ENCODE data around the gene MIEF1. TPM values are rescaled to one million over a fixed set of nuclear protein-coding genes. Genes with fewer than 3 reads are reported as not detected.

Gene MIEF1
- polyA plus RNA-seq, 1 of the 3 experiments (the other 2 are of a cell fraction) = 7.5 TPM

DNA sequence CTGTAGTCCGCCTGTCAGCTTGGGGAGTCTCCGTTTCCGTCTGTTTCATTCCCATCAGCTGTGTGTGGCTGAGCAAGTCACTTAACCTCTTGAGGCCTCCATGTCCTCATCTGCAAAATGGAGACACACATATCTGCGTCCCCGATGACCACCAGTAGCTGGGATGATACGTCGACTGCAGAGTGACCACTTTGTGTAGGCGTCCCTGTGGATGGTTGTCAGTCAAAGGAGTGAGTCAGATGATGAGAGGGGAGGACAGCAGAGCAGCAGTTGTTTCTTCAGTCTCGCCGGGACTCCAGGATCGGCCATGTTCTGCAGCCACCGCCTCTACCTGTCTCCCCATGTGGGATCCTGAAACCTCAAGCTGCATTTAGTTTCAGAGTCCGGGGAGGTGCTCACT is 25.4 kb upstream of the MIEF1 start:
- TF ChIP-seq, protein P1, sequence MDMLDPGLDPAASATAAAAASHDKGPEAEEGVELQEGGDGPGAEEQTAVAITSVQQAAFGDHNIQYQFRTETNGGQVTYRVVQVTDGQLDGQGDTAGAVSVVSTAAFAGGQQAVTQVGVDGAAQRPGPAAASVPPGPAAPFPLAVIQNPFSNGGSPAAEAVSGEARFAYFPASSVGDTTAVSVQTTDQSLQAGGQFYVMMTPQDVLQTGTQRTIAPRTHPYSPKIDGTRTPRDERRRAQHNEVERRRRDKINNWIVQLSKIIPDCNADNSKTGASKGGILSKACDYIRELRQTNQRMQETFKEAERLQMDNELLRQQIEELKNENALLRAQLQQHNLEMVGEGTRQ (IDR thresholded peaks at IDR 0.05; ENCODE audit: borderline replicate concordance, low read depth, low read length) = no peak
- TF ChIP-seq, protein P2, sequence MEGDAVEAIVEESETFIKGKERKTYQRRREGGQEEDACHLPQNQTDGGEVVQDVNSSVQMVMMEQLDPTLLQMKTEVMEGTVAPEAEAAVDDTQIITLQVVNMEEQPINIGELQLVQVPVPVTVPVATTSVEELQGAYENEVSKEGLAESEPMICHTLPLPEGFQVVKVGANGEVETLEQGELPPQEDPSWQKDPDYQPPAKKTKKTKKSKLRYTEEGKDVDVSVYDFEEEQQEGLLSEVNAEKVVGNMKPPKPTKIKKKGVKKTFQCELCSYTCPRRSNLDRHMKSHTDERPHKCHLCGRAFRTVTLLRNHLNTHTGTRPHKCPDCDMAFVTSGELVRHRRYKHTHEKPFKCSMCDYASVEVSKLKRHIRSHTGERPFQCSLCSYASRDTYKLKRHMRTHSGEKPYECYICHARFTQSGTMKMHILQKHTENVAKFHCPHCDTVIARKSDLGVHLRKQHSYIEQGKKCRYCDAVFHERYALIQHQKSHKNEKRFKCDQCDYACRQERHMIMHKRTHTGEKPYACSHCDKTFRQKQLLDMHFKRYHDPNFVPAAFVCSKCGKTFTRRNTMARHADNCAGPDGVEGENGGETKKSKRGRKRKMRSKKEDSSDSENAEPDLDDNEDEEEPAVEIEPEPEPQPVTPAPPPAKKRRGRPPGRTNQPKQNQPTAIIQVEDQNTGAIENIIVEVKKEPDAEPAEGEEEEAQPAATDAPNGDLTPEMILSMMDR (IDR thresholded peaks at IDR 0.05) = no peak
- TF ChIP-seq ELF1 (IDR thresholded peaks at IDR 0.05) (no peak), RXRA (IDR thresholded peaks at IDR 0.05; ENCODE audit: borderline replicate concordance, low read depth) (no peak), RFX5 (IDR thresholded peaks at IDR 0.05; ENCODE audit: low read length) (no peak)
- Histone ChIP-seq H3K36me3 (replicated peaks in 1 of 2; ENCODE audit: control insufficient read depth in 1 of 2, insufficient read depth in 2 of 2, low read length in 1 of 2) (no peaks in the 10 kb centered on the region), H3K27me3 (ENCODE audit: insufficient read depth) (no peaks in the 10 kb centered on the region), H3K79me2 (ENCODE audit: insufficient read depth) (no peaks in the 10 kb centered on the region), H3K4me2 (no peak overlapping the region), H3K4me1 (ENCODE audit: control insufficient read depth in 1 of 2, insufficient read depth in 2 of 2, low read depth in 1 of 2, low read length in 1 of 2) (peaks cover 6 to 33% of the 10 kb centered on the region in 2 experiments; a peak in 3 of 4 replicates), H3K4me3 (ENCODE audit: low read depth in 2 of 2, low read length in 1 of 2) (no peak overlapping the region), H3K9me3 (no peaks in the 10 kb centered on the region), H3K9ac (no peak overlapping the region), H2AFZ (ENCODE audit: low read depth) (no peak overlapping the region), H3F3A (replicated peaks; ENCODE audit: insufficient read depth) (no peaks in the 10 kb centered on the region), H4K20me1 (ENCODE audit: insufficient read depth) (no peaks in the 10 kb centered on the region), H3K27ac (ENCODE audit: low read depth in 2 of 2, low read length in 1 of 2) (no peak overlapping the region), H3K9me2 (no peaks in the 10 kb centered on the region)
- DNase-seq = no peak
- ChIA-PET POLR2A (no interaction called here), CTCF (interaction anchor here (1.1 kb wide), 1 partner anchor 17 kb away, joined by 3 read pairs; no protein-coding TSS in a partner anchor)
- WGBS (ENCODE audit: low lambda C conversion rate) = 60% methylated on average over 7 of the region's 13 CpGs

DNA sequence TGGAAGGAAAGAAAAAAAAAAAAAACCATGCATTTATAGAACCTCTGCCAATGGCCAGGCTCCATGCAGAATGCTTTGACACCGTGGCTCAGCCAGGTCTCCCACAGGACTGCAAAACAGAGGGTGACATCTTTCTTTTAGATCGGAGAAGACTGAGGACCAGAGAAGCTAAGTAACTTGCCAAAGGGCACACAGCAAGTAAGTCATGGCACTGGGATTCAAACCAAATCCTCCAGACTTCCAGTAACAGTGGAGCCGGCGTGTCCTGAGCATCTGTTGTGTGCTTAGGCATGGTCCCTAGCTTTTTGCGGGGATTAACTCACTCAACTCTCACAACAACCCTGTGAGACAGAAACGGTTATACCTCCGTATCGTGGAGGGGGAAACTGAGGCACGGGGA is 24.5 kb upstream of the MIEF1 start:
- H3K9me3 ChIP-seq = no peaks in the 10 kb centered on the region
- no peaks in the 10 kb centered on the region for H3K9me2 ChIP-seq
- POLR2A ChIA-PET = no interaction called here
- CTCF ChIA-PET = no interaction called here
- H3K9ac ChIP-seq = no peak overlapping the region
- no peak overlapping the region for H3K4me2 ChIP-seq
- no peaks in the 10 kb centered on the region for H3K36me3 ChIP-seq (replicated peaks in 1 of 2; ENCODE audit: control insufficient read depth in 1 of 2, insufficient read depth in 2 of 2, low read length in 1 of 2)
- no peak overlapping the region for H2AFZ ChIP-seq (ENCODE audit: low read depth)
- no peaks in the 10 kb centered on the region for H4K20me1 ChIP-seq (ENCODE audit: insufficient read depth)
- H3K27ac ChIP-seq (ENCODE audit: low read depth in 2 of 2, low read length in 1 of 2) = no peak overlapping the region
- DNase-seq = no peak
- no peaks in the 10 kb centered on the region for H3F3A ChIP-seq (replicated peaks; ENCODE audit: insufficient read depth)
- peaks cover 0 to 29% of the 10 kb centered on the region in 2 experiments; a peak in 1 of 4 replicates for H3K4me1 ChIP-seq (ENCODE audit: control insufficient read depth in 1 of 2, insufficient read depth in 2 of 2, low read depth in 1 of 2, low read length in 1 of 2)
- no peak overlapping the region for H3K4me3 ChIP-seq (ENCODE audit: low read depth in 2 of 2, low read length in 1 of 2)
- no peaks in the 10 kb centered on the region for H3K27me3 ChIP-seq (ENCODE audit: insufficient read depth)
- no peaks in the 10 kb centered on the region for H3K79me2 ChIP-seq (ENCODE audit: insufficient read depth)
- no peak for TF ChIP-seq RCOR1 (IDR thresholded peaks at IDR 0.05; ENCODE audit: low read length)
- no peak for TF ChIP-seq MXI1 (IDR thresholded peaks at IDR 0.05; ENCODE audit: low read depth, low read length)
- TF ChIP-seq, protein P3, sequence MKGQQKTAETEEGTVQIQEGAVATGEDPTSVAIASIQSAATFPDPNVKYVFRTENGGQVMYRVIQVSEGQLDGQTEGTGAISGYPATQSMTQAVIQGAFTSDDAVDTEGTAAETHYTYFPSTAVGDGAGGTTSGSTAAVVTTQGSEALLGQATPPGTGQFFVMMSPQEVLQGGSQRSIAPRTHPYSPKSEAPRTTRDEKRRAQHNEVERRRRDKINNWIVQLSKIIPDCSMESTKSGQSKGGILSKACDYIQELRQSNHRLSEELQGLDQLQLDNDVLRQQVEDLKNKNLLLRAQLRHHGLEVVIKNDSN (IDR thresholded peaks at IDR 0.05; ENCODE audit: borderline replicate concordance, low read depth) = no peak
- TF ChIP-seq EP300 (IDR thresholded peaks at IDR 0.05; ENCODE audit: borderline replicate concordance in 1 of 2, low read depth in 1 of 2, low read length in 1 of 2) = no peak
- no peak for TF ChIP-seq GABPA (IDR thresholded peaks at IDR 0.05; ENCODE audit: low read depth)
- TF ChIP-seq SIN3A (IDR thresholded peaks at IDR 0.05; ENCODE audit: borderline replicate concordance, low read depth, low read length) = no peak
- TF ChIP-seq RFX5 (IDR thresholded peaks at IDR 0.05; ENCODE audit: low read length) = no peak
- TF ChIP-seq YY1 (IDR thresholded peaks at IDR 0.05; ENCODE audit: low read depth) = no peak
- TF ChIP-seq EZH2phosphoT487 (IDR thresholded peaks at IDR 0.05; ENCODE audit: borderline replicate concordance, low read depth) = no peak
- TF ChIP-seq TCF12 (IDR thresholded peaks at IDR 0.05) = no peak
- TF ChIP-seq GATA2 (CRISPR knock-in tag; IDR thresholded peaks at IDR 0.05) = no peak
- TF ChIP-seq, protein P1 (IDR thresholded peaks at IDR 0.05; ENCODE audit: borderline replicate concordance, low read depth, low read length) = no peak
- TF ChIP-seq RXRA (IDR thresholded peaks at IDR 0.05; ENCODE audit: borderline replicate concordance, low read depth) = no peak
- TF ChIP-seq TAF1 (IDR thresholded peaks at IDR 0.05; ENCODE audit: borderline replicate concordance, low read depth, low read length) = no peak
- TF ChIP-seq, protein P4, sequence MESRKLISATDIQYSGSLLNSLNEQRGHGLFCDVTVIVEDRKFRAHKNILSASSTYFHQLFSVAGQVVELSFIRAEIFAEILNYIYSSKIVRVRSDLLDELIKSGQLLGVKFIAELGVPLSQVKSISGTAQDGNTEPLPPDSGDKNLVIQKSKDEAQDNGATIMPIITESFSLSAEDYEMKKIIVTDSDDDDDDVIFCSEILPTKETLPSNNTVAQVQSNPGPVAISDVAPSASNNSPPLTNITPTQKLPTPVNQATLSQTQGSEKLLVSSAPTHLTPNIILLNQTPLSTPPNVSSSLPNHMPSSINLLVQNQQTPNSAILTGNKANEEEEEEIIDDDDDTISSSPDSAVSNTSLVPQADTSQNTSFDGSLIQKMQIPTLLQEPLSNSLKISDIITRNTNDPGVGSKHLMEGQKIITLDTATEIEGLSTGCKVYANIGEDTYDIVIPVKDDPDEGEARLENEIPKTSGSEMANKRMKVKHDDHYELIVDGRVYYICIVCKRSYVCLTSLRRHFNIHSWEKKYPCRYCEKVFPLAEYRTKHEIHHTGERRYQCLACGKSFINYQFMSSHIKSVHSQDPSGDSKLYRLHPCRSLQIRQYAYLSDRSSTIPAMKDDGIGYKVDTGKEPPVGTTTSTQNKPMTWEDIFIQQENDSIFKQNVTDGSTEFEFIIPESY (IDR thresholded peaks at IDR 0.05; ENCODE audit: borderline replicate concordance, low read depth) = no peak
- no peak for TF ChIP-seq JUND (IDR thresholded peaks at IDR 0.05)
- TF ChIP-seq TEAD4 (IDR thresholded peaks at IDR 0.05; ENCODE audit: borderline replicate concordance, insufficient read depth) = no peak
- no peak for TF ChIP-seq ELF1 (IDR thresholded peaks at IDR 0.05)
- WGBS (ENCODE audit: low lambda C conversion rate) = 62% methylated on average over 2 of the region's 9 CpGs
